RPMI8226 (cell line): ENCODE results near the gene ZKSCAN1.

Experiments
- DNase-seq: peaks from one replicate; pipeline ENCODE4 v3.0.0-alpha.2; 2015

ZKSCAN1 gene

DNA sequence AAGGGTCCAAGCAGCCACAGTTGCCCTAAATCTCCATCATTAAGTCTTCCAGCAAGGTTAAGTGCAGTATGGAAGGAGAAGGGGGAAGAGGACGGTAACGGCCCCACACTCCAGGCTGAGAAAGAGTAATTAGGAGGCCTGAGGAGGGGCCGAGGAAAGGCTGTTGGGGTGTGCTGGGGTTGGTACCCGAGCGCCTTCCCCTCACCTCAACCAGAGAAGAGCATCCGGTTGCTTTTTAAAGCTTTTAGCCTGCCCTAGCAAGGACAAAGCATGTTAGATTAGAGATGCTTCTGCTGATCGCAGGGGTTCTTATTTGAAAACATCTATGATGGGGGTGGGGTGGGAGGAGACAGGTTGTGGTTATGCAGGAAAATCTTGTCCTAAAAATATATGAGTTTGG is 25.2 kb downstream of the ZKSCAN1 start:
- no peak for DNase-seq

- DNase-seq: peak; percentile 54
These were observed 29.3 kb downstream of the ZKSCAN1 start for GRCh38 chr7:100044718-100045117.

DNA sequence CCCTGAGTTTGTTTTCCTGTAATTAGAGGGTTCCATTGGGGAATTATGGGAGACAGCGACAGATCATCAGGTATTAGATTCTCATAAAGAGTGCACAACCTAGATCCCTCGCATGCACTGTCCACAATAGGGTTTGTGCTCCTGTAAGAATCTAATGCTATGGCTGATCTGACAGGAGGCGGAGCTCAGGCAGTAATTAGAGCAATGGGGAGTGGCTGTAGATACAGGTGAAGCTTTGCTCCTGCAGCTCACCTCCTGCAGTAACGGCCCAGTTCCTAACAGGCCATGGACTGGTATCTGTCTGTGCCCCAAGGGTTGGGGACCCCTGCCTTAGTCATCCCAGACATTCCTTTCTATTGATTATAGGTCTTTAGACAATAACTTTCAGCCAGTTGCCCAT is 33.3 kb downstream of the ZKSCAN1 start:
- DNase-seq: no peak

GRCh38 chr7:100049441-100050291 is 34.3 kb downstream of the ZKSCAN1 start, which contains the start of gene ZSCAN21:
Gene ZSCAN21, plus strand, starts transcription at chr7:100049774. Its CDS starts 7,233 bp downstream, at chr7:100057007.
- DNase-seq: peak; percentile 85

- no peak for DNase-seq
These were observed 36.2 kb downstream of the ZKSCAN1 start for GRCh38 chr7:100051611-100052010.

DNA sequence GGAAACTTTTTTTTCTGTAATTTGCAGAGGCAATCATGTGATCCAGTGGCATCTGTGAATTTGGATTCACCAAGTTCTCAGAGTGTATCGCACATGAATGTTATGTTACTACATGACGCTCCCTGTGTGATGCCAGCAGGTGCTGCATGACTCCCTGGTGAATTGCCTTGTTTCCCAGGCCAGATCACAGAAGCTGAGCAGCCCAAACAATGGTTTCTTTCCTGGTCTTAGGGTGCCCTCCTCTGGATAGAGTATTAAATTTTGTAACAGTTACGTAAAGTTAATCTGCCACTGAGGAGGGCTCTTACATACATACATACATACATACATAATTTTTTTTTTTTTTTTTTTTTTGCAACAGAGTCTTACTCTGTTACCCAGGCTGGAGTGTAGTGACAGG is 37.8 kb downstream of the ZKSCAN1 start:
- DNase-seq: peak; percentile 62

- DNase-seq: no peak
These were observed 41.6 kb downstream of the ZKSCAN1 start for GRCh38 chr7:100057006-100057405.

DNA sequence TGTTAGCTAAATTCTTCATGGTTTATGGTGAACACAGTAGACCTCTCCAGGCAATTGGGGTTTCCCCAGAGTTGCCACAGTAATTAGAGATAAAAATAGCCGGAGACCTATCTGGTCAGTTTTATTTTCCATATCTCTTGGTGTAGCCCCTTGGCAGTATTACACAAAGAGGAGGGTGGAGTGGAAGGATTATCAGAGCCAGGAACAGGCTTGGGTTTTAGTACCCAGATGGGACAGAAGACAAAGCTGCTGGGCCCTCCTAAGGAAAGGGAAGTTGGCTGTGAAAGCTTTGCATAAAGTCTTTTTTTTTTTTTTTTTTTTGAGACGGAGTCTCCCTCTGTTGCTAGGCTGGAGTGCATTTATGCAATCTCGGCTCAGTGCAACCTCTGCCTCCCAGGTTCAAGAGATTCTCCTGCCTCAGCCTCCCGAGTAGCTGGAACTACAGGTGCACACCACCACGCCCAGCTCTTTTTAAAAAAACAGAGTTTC is 43.9 kb downstream of the ZKSCAN1 start:
- DNase-seq: no peak

DNA sequence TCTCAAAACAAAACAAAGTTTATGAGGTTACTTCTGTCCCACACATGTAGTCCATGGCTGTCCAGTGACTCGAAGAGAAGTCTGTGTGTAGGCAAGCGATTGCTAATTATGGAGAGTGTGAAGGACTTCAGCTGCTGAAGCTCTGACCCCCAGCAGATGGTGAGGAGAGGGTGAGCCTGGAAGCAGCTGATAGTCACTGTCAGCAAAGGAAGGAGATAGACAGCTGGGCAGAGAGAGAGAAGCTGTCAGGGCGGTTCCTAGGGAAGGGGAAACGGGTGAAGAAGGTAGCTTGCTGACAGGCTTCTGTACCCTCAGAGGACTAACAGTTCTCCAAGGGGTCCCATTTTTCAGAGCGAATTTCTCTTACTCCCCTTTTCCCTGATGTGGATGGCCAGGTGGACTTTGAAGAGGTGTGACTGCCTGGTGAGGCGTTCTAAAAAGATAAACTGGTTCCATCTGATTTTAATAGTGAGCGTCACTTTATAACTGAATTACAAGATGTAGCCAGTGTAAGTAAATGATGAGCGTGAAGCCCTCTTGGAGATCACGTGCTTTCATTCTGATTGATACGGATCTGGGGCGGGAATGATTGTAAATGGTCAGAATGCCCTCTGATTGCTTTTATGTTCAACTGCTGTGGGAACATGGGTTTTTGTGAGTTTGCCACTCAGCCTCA is 46.3 kb downstream of the ZKSCAN1 start:
- DNase-seq: no peak

- no peak for DNase-seq
These were observed 48.0 kb downstream of the ZKSCAN1 start for GRCh38 chr7:100063376-100063775.

- DNase-seq: no peak
These were observed 48.8 kb downstream of the ZKSCAN1 start for GRCh38 chr7:100064162-100064561.

DNA sequence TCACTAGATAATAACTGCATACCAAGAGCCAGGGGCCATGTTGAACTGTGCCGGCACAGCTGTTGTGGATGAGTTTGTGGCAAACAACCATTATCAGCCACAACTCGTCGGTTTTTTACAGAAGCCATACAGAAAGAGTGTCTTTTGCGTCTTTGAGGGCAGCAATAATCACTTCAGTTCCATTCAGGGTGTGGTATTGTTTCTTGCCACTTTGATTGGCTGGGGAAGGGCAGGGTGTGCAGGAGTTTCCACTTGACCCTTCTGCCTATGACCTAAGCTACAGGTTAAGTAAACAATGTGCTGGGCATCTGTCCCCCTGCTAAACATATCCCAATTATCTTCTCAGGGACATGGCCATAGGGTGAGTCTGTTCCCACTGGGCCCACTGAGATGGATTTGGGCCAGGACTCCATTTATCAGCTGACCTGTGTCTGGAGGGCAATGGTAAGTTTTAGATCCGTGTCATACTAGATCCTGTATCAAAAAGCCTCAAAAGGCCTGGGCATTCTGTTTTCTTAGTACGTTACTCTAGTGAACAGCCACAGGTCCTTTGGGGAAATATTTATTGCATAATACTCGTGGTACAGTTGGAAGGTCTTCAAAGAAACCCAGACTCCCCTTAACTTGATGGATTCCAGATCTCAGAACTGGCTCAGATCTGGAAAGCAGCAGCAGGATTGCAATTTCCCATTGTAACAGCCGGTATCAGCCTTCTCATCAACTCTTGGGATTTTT is 50.2 kb downstream of the ZKSCAN1 start:
- DNase-seq: no peak

DNA sequence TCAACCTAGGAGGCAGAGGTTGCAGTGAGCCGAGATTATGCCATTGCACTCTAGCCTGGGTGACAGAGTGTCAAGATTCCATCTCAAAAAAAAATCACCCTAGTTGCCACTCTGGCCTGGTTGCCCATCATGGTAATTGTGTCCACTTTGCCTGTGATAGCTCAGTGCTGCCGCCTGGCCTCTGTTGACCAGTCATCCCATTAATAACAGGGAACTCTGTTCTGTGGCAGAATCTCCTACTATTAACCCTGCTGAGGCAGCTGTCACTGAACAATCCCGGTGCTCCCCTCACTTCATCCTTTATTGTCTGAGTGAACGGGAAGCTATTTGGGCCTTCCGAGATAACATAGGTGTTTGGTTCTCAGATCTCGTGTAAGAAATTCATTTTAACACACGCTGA is 51.6 kb downstream of the ZKSCAN1 start:
- DNase-seq: no peak

DNA sequence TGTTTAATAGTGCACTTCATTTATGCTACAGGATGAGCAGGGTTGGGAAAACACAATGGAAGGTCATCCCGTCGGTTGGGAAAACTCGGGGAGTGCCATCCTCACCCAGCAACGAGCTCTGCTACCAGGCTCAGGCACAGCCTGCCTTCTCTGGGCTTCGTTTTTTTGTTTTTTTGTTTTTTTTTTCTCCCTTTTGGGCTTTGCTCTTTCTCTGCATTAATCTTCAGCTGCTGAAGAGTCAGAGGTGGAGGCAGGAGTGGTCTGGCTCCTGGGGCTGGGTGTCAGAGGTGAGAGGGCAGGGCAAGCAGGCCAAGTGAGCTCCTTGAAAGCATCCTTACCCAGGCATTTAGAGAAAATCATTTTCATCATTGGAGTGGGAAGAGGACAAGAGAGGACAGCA is 54.6 kb downstream of the ZKSCAN1 start:
- no peak for DNase-seq

GRCh38 chr7:100071018-100071723 is 55.8 kb downstream of the ZKSCAN1 start:
- DNase-seq: no peak

DNA sequence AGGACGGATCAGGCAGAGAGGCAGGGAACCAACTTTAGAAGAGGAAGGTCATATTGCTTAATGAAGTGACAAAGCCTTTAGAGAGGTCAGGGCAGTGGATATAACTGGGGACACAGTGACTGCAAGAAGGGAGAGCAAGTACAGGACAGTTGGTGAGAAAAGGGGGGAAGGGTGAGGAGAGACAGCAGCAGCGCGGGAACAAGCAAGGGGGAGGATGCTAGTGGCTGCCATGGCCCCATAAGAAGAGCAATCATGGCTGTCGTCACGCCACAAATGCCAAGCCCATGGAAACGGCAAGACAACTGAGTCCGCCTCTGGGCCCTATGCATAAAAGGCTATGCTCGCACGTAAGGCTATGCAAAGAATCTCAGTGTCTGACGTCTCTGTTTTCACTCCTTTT is 57.1 kb downstream of the ZKSCAN1 start:
- no peak for DNase-seq

DNA sequence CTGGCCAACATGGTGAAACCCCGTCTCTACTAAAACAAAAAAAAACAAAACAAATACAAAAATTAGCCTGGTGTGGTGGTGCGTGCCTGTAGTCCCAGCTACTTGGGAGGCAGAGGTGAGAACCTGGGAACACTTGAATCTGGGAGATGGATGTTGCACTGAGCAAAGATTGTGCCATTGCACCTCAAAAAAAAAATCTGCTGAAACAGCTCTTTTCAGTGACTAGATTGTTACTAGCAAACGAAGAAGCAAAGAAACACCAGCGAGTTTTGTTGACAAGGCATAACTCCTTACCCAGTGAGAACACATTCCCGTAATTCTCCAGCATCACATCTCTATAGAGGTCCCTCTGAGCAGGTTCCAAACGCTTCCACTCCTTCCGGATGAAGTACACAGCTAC is 59.4 kb downstream of the ZKSCAN1 start:
- DNase-seq: no peak

DNA sequence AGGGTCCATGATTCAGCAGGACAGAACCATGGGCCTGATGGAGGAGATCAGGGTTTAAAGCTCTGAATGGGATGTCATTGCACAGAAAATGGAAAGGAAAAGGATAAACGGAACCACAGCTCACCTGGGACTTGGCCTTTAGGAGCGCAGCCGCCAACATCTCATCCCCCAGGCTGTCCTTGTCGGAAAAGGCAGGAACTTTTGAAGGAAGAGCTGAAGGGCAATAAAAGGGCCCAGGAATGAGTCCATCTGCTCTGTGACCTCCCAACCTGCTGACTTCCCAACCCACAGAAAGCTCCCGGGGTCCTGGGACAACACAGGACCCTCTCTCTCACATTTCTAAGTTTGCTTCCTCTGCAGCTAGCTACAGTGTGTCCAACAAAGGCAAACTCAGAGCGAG is 60.0 kb downstream of the ZKSCAN1 start:
- DNase-seq: no peak

- no peak for DNase-seq
These were observed 61.8 kb downstream of the ZKSCAN1 start for GRCh38 chr7:100077205-100077604.

DNA sequence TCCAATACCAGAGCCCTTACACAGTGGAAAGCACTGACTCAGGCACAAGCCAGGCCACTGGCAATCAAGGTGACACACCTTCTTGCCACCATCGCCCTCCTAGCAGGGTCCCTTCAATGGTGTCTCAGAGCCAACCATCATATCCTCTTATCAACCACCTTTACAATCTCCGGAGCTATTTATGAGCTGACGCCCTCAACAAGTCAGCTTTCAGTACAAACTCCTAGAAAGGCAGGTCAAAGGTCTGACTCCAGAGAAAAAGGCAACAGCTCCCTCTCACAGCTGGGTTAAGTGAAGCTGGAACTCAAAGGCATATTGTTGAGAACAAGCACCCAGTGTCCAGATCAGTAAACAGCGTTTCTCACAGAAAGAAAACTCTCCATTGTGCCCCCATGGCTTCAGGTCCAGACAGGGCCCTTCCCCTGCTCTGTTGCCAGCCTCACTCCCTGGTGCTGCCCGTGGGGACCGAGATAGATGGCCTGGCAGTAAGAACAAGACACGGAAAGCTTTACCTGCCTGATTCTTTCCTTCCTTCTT is 63.7 kb downstream of the ZKSCAN1 start:
- DNase-seq: no peak

DNA sequence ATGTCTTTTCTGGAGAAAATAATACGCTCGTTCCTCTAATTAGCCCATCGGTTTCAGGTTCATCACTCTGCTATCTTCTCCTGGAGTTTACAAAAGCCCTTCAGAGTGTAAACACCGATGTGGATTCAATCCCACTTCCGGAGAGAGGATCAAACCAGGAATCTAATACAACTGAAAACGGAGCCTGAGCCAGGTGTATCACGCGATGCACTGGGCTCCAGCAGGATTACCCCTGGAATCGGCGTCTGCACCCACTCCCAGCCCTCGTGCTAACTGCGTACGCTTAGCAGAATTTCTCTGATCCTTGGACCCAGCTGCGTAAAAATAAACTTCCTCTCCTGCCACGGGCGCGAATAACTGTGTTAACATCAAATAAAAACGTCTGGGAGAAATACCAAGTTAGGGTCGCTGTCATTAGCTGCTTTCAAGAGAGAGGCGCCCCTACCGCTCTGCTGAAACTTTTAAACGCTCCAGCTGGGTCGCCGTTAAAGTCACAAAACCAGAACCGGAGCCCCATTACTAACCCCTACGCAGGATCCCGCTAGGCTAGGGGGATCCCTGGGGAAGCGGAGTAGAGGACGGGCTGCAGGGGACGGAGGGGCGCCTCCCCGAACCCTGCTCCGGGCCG is 65.6 kb downstream of the ZKSCAN1 start:
- DNase-seq: no peak

GRCh38 chr7:100081535-100082102 is 66.2 kb downstream of the ZKSCAN1 start, which contains the start of gene ZNF3:
Gene ZNF3, minus strand, starts transcription at chr7:100081723. Its CDS starts 4,366 bp downstream, at chr7:100077357.
- DNase-seq: peak; percentile 100
